Measurements from ENCODE around the gene TMEM184C.

Gene TMEM184C

GRCh38 chr4:147620315-147620714, 3.1 kb downstream of the TMEM184C start:
- Histone ChIP-seq H3K27me3 (replicated peaks; ENCODE audit: insufficient read depth, low read length) (no peaks in the 10 kb centered on the region), H4K20me1 (ENCODE audit: insufficient read depth, low read length) (no peaks in the 10 kb centered on the region), H3K9me2 (replicated peaks; ENCODE audit: insufficient read depth, low read length) (no peaks in the 10 kb centered on the region), H3K36me3 (replicated peaks; ENCODE audit: insufficient read depth, low read length) (no peaks in the 10 kb centered on the region; the same call in 1 of the 2 replicates), H3K4me2 (ENCODE audit: low read depth, low read length) (no peak overlapping the region), H3F3A (ENCODE audit: insufficient read depth, low read length) (peaks cover 13% of the 10 kb centered on the region), H3K4me1 (ENCODE audit: low read length) (0 out of 2 replicates have a peak, but pooled peaks cover 9% of the 10 kb centered on the region), H3K4me3 (ENCODE audit: low read length) (no peak overlapping the region), H3K27ac (ENCODE audit: low read length) (no peak overlapping the region), H2AFZ (ENCODE audit: low read length) (no peak overlapping the region), H3K9me3 (replicated peaks; ENCODE audit: insufficient read depth, low read length) (no peaks in the 10 kb centered on the region), H3K9ac (ENCODE audit: low read length) (no peak overlapping the region), H3K79me2 (ENCODE audit: low read length) (peaks cover 50% of the 10 kb centered on the region)
- no peak for TF ChIP-seq EZH2phosphoT487 (IDR thresholded peaks at IDR 0.05; ENCODE audit: low read length)
- TF ChIP-seq EZH2 (optimal IDR thresholded peaks at IDR 0.05; ENCODE audit: low read depth, low read length) = no peak
- TF ChIP-seq, protein P1, sequence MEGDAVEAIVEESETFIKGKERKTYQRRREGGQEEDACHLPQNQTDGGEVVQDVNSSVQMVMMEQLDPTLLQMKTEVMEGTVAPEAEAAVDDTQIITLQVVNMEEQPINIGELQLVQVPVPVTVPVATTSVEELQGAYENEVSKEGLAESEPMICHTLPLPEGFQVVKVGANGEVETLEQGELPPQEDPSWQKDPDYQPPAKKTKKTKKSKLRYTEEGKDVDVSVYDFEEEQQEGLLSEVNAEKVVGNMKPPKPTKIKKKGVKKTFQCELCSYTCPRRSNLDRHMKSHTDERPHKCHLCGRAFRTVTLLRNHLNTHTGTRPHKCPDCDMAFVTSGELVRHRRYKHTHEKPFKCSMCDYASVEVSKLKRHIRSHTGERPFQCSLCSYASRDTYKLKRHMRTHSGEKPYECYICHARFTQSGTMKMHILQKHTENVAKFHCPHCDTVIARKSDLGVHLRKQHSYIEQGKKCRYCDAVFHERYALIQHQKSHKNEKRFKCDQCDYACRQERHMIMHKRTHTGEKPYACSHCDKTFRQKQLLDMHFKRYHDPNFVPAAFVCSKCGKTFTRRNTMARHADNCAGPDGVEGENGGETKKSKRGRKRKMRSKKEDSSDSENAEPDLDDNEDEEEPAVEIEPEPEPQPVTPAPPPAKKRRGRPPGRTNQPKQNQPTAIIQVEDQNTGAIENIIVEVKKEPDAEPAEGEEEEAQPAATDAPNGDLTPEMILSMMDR (IDR thresholded peaks at IDR 0.05; ENCODE audit: low read length) = no peak
- no peak for DNase-seq

- no peaks in the 10 kb centered on the region for H3F3A ChIP-seq (ENCODE audit: insufficient read depth, low read length)
- TF ChIP-seq, protein P1 (IDR thresholded peaks at IDR 0.05; ENCODE audit: low read length) = no peak
- TF ChIP-seq EZH2 (optimal IDR thresholded peaks at IDR 0.05; ENCODE audit: low read depth, low read length) (no peak), EZH2phosphoT487 (IDR thresholded peaks at IDR 0.05; ENCODE audit: low read length) (no peak)
- H3K9ac ChIP-seq (ENCODE audit: low read length) = no peak overlapping the region
- H3K4me2 ChIP-seq (ENCODE audit: low read depth, low read length) = no peak overlapping the region
- no peak overlapping the region for H3K4me3 ChIP-seq (ENCODE audit: low read length)
- H2AFZ ChIP-seq (ENCODE audit: low read length) = no peak overlapping the region
- no peak for DNase-seq
- no peaks in the 10 kb centered on the region; the same call in 1 of the 2 replicates for H3K36me3 ChIP-seq (replicated peaks; ENCODE audit: insufficient read depth, low read length)
- H4K20me1 ChIP-seq (ENCODE audit: insufficient read depth, low read length) = no peaks in the 10 kb centered on the region
- no peak overlapping the region for H3K27ac ChIP-seq (ENCODE audit: low read length)
- no peaks in the 10 kb centered on the region for H3K9me2 ChIP-seq (replicated peaks; ENCODE audit: insufficient read depth, low read length)
- H3K79me2 ChIP-seq (ENCODE audit: low read length) = peaks cover 17% of the 10 kb centered on the region
- H3K4me1 ChIP-seq (ENCODE audit: low read length) = 0 out of 2 replicates have a peak, but pooled peaks cover 1% of the 10 kb centered on the region
- H3K9me3 ChIP-seq (replicated peaks; ENCODE audit: insufficient read depth, low read length) = no peaks in the 10 kb centered on the region
- no peaks in the 10 kb centered on the region for H3K27me3 ChIP-seq (replicated peaks; ENCODE audit: insufficient read depth, low read length)
These were observed 8.5 kb downstream of the TMEM184C start for GRCh38 chr4:147625733-147626132.

DNA sequence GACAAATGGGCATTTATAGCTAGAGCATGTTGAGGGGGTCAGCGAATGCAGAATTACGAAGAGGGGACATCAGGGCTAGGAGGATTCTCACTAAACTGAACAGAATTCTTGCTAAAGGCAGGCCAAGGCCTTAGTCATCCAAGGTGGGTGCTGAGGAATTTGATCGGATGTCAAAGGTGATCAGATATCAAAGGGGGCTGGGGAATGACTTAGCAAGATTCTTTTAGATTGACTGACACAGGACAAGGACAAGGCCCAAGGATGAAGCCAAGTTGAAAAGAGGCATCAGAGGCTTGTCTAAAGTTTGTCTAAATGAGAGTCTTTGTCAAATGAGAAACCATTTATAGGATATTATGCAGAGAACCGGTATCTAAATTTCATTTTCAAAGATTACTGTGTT, 9.7 kb downstream of the TMEM184C start:
- Histone ChIP-seq H3K9ac (ENCODE audit: low read length) (no peak overlapping the region), H3K27me3 (replicated peaks; ENCODE audit: insufficient read depth, low read length) (no peaks in the 10 kb centered on the region), H3K36me3 (replicated peaks; ENCODE audit: insufficient read depth, low read length) (no peaks in the 10 kb centered on the region; the same call in 1 of the 2 replicates), H3K27ac (ENCODE audit: low read length) (no peak overlapping the region), H3K4me3 (ENCODE audit: low read length) (no peak overlapping the region), H3F3A (ENCODE audit: insufficient read depth, low read length) (no peaks in the 10 kb centered on the region; the same call in 1 of the 2 replicates), H3K9me2 (replicated peaks; ENCODE audit: insufficient read depth, low read length) (no peaks in the 10 kb centered on the region), H3K4me2 (ENCODE audit: low read depth, low read length) (no peak overlapping the region), H4K20me1 (ENCODE audit: insufficient read depth, low read length) (no peaks in the 10 kb centered on the region), H3K79me2 (ENCODE audit: low read length) (peaks cover 7% of the 10 kb centered on the region), H3K4me1 (ENCODE audit: low read length) (no peaks in the 10 kb centered on the region), H3K9me3 (replicated peaks; ENCODE audit: insufficient read depth, low read length) (no peaks in the 10 kb centered on the region), H2AFZ (ENCODE audit: low read length) (no peak overlapping the region)
- TF ChIP-seq EZH2phosphoT487 (IDR thresholded peaks at IDR 0.05; ENCODE audit: low read length) (no peak), EZH2 (optimal IDR thresholded peaks at IDR 0.05; ENCODE audit: low read depth, low read length) (no peak)
- TF ChIP-seq, protein P1 (IDR thresholded peaks at IDR 0.05; ENCODE audit: low read length) = no peak
- no peak for DNase-seq
